Measurements from ENCODE around the gene ZSCAN18. TPM values are rescaled to one million over a fixed set of nuclear protein-coding genes. Genes with fewer than 3 reads are reported as not detected.

The ZSCAN18 gene
- 56.6 and 92.3 TPM in 2 replicates for total RNA-seq

GRCh38 chr19:58097781-58098681 is at the start of gene ZSCAN18:
Gene ZSCAN18 (minus strand): TSS chr19:58098231. CDS start chr19:58090267, 7,964 bp downstream.

DNA sequence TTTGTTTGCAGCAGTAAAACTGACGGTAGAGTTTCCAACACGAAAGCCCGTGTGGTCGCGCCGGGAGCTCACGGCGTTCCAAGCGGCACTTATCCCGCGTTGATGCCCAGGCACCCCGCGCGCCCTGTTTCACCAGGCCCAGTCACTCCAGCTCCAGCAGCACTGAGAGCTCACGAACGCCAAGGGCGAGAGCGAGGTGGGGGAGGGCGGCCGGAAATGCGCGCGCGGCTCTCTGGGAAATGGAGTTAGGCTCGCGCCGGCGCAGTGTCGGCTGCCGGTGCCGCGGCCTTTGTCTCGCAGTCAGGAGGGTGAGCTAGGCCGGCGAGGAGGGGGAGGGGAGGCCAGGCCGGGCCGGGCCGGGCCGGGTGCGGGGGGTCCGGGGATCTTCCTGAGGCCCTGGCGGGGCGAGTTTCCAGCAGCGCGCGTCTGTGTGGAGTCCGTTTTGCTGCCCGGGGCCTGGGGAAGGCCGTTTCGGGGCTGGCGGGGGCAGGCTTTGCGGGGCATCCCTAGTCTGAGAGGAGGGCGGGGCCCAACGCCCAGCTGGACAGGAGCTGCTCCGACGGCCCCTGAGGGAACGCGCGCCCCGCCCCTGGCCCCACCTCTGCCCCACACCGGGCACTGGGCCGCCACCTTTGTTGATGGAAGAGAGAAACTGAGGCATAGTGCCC is 38.9 kb downstream of the ZSCAN18 start, which contains the start of gene ZNF135:
ZNF135 (plus strand) TSS at position 280 of the 668 bp plus-strand sequence. CDS start 721 bp downstream, outside the sequence.

Other genes with a start within 250 kb of the ZSCAN18 start
- 22.3 and 35.3 TPM in 2 replicates for gene ZNF587, start 248.4 kb downstream of the ZSCAN18 start, total RNA-seq
- 6.1 and 10.3 TPM in 2 replicates for gene ZNF814, start 209.2 kb downstream of the ZSCAN18 start, total RNA-seq
- 23.4 and 25.1 TPM in 2 replicates for gene ZNF417, start 181.6 kb downstream of the ZSCAN18 start, total RNA-seq
- gene ZNF418, start 162.8 kb downstream of the ZSCAN18 start, total RNA-seq = 9.4 and 10.3 TPM in 2 replicates
- gene ZNF256, start 150.5 kb downstream of the ZSCAN18 start, total RNA-seq = 3.3 and 6.1 TPM in 2 replicates
- gene C19orf18, start 123.7 kb downstream of the ZSCAN18 start, total RNA-seq = 0.17 TPM in 1 of 2 replicates, not detected in the other
- gene ZNF606, start 95.4 kb downstream of the ZSCAN18 start, total RNA-seq = 26.1 and 31.6 TPM in 2 replicates
- gene ZSCAN1, start 64.2 kb downstream of the ZSCAN18 start, total RNA-seq = 0.83 TPM in 1 of 2 replicates, not detected in the other
- gene ZNF135, start 38.9 kb downstream of the ZSCAN18 start, total RNA-seq = 6.1 and 8.3 TPM in 2 replicates
- gene ZNF329, start 52.6 kb upstream of the ZSCAN18 start, total RNA-seq = 17.5 and 21.2 TPM in 2 replicates
- gene ZNF274, start 84.8 kb upstream of the ZSCAN18 start, total RNA-seq = 27.8 and 32.1 TPM in 2 replicates
- 35.9 and 40.7 TPM in 2 replicates for gene ZNF544, start 130.7 kb upstream of the ZSCAN18 start, total RNA-seq
- gene ZNF8, start 180.7 kb upstream of the ZSCAN18 start, total RNA-seq = 4.9 and 6.1 TPM in 2 replicates
- gene ERVK3-1, start 207.1 kb upstream of the ZSCAN18 start, total RNA-seq = 22.2 and 40.7 TPM in 2 replicates
- 3.2 and 3.3 TPM in 2 replicates for gene ZSCAN22, start 228.8 kb upstream of the ZSCAN18 start, total RNA-seq

Data from smooth muscle cell of trachea (primary cell).